GM21515 (cell line): ENCODE results near the gene GPR141.

Experiments used
- ATAC-seq: cut with Tn5 transposase; IDR thresholded peaks from one replicate; pipeline ENCODE4 v1.9.1; 2021; ENCODE audit not compliant: unreplicated experiment

The GPR141 gene

DNA sequence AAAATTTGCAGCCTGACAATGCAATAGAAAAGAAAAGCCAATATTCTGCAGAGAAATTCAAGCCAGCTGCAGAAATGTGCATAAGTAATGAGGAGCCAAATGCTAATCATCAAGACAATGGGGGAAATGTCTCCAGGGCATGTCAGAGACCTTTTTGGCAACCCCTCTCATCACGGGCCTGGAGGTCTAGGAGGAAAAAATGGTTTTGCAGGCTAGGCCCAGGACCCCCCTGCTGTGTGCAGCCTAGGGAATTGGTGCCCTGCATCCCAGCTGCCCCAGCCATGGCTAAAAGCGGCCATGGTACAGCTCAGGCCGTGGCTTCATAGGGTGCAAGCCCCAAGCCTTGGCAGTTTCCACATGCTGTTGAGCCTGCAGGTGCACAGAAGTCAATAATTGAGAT is 92.4 kb downstream of the GPR141 start:
- no peak for ATAC-seq

DNA sequence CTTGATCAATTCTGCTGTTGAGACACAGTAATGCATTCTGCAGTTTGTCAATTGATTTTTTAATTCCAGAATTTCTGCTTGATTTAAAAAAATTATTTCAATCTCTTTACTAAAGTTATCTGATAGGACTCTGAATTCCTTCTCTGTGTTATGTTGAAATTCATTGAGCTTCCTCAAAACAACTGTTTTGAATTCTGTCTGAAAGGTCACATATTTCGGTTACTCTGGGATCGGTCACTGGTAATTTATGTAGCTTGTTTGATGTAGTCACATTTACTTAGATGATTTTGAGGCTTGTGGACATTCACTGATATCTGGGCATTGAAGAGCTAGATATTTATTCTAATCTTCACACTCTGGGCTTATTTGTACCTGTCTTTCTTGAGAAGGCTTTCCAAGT is 97.6 kb downstream of the GPR141 start:
- ATAC-seq, result no peak

DNA sequence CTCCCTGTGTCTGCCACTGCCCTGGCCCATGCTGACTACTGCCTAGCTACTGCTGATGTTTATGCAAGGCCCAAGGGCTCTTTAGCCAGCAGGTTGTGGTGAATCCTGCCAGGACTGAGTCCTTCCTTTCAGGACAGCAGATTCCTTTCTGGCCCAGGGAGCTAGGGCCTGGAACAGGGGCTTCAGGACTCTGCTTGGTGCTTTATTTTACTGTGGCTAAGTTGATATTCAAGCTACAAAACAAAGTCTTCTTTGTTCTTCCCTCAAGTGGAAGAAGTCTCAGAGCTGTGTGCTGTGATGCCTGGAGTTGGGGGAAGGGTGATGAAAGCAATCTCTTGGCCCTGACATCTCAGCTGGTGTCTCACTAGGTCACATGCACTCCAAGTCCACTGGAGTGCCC is 98.6 kb downstream of the GPR141 start:
- no peak for ATAC-seq

DNA sequence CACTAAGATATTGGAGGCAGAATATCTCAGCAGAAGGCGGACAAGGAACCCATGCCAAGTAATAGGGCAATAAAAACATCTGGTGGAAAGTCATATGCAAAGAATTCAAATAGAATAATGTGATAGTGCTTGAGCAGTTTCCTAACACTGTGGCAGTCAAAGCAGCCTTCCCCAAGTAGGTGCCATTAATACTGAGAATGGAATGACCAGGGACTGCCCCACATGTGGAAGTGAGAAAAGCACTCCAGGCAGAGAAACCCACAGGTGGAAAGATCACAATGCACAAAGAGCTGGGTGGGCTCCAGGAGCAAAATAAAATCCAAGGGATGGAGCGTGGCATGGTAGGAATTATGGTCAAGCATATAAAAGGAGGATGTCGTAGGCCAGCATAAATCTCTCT is 100.4 kb downstream of the GPR141 start:
- ATAC-seq, result no peak

DNA sequence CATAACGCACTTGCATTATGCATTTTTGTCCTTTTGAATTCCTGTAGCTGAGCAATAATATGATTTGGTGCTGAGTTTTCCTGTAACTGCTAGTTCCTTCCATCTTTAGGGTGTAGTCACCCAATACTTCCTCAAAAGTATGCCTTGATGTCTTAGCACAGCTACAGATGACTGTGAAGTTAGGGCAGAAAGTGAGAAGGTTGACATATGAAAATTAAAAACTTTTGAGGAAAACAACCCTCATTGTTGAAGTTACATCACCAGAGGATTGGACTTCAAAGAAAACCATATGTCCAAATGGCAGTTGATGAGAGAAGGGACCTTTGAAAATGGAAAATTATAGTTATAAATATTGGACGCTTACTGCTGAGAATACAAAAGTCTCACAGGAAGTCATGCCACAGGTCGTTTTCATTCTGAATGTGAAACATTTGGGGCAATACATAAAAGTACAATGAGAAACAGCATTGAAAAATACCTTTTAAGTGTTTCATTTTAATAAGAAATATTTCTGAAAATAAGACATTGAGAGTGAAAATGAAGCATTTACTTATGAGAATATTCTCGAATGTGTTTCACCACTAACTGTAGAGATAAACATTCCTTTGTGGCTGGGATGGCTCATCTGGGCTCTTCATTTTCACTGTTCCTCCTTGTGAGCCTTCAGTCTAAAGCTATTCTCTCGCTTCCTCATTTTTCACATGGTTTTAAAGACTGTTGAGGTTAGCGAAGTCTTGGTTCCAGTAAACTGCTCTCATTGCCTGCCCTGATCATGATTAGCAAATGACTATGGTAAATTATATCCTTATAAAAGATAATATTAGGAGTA is 103.4 kb downstream of the GPR141 start:
- ATAC-seq, result peak; percentile 90
